IPS-NIHi11 (cell line): Measurements from ENCODE around the gene CCL4L2.
"Not testable (repeated sequence)": the region's sequence is repeated elsewhere in the genome, so short reads cannot be mapped to it uniquely, and the experiment has no call there.

Experiments used
- DNase-seq: peaks from one replicate; pipeline ENCODE4 v3.0.0; 2012; ENCODE audit warnings: mixed read lengths, low spot score

The CCL4L2 gene

DNA sequence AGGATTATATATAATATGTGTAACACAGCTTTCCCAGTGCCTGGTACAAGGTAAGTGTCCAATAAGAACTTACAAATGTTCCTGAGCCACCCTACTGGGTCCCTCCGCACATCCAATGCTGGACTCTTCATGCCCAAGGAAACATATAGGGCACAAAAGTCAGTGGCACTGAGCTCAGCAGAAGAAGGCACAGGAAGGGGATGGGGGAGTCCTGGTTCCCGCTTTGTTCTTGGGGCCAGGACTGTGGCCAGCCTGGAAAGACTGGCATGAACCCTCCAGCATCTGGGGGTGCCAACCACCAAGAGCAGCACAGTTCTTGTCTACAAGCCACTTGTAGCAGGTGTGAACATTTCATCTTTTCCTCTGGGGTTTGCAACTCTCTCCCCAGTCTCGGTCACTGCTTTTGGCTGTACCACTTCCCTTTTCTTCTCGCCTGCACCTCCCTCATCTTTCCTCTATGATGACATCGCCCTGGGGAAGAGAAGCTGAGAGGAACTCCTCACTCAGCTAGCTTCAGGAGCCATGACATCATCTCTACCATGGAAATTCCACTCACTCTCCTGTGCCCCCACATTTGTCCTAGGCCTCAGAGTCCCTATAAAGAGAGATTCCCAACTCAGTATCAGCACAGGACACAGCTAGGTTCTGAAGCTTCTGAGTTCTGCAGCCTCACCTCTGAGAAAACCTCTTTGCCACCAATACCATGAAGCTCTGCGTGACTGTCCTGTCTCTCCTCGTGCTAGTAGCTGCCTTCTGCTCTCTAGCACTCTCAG lies at the start of gene CCL4L2:
TSS of gene CCL4L2 (plus strand) at position 625 of the 773 bp plus-strand sequence.
- DNase-seq = not testable (repeated sequence)

- DNase-seq = not testable (repeated sequence)
These were observed 42.0 kb upstream of the CCL4L2 start for GRCh38 chr17:36168836-36169235.

DNA sequence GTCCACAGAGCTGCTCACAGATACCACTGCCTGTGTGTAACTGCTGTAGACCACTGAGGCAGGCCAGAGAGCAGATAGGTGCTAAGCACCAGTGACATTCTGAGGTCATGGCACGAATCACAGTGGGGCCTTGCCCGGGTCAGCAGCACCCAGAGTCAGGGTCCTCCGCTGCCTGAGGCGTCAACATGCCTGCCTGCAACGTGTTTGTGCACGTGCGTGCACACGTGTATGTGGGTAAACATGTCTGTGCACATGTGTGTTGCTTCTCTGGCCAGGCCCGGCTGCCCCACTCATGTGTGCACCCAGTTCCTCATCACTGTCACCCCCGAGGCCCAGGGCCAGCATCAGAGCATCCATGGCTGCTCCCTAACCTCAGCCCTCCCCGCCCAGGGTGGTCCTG lies 34.3 kb upstream of the CCL4L2 start, which contains the start of gene TBC1D3B:
TSS of gene TBC1D3B (minus strand) at position 101 of the 400 bp plus-strand sequence. CDS start 1,586 bp downstream, outside the sequence.
- not testable (repeated sequence) for DNase-seq

DNA sequence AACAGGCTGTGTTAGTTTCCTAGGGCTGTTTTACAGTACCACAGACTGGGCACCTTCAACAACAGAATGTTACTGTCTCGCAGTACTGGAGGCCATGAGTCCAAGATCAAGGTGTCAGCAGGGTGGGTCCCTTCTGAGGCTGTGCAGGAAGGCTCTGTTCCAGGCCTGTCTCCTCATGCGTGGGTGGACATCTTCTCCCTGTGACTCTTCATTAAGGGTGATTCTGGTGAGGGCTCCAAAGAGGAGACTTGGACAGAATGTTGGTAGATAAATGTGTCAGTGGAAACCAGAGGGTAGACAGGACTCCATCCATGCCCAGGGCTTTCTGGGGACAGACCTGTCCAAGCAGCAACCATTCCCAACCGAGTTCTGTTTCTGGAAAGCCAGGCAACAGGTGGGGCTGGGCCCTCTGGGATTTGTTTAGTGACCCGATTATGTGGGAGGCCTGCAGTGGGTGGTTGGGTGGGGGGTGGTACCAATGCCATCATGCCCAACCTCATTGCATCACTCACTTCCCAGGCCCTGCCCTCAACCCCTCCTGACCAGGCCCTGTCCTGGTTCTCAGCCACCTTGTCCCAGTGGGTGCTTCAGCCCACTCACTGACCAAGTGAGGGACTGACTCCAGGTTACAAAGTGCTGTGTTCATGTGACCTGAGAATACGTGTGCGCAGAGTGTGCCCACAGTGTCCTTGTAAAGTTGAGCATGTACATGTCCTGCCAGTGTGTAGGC lies 29.3 kb upstream of the CCL4L2 start:
- DNase-seq = not testable (repeated sequence)

DNA sequence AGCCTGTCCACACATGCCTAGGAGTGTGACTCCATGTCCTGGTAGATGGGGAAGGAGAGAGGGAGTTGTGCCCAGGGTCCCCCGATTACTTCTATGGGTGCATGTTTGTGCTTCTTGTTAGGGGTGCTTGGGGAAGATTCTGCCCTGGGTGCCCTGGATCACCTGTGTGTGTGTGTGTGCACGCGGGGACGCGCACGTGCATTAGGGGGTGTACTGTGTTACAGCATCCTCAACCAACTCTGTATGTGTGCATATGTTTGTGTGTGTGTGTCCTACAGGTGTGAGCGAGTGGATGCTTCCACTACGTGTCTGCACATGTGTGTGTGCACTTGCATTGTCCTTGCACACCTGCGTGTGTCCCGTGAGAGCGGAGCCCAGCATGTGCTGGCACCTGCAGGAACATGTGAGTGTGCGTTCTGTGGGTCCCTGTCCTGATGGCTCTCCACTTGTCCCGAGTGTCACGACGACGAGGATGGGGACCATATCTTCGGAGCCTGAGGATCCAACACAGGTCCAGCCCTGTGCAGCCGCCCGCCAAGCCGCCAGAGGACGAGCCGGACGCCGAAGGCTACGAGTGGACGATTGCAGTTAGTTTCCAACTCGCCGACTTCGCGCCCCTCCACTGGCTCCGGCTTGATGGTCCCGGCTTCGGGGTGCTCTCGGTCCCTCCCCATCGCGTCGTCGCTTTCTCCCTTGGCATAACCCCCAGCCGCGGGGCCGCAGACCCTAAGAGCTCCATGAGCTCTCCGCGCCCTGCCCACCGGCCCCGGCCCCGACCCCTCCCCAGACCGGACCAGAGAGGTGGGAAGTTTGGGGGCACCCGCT lies 28.5 kb upstream of the CCL4L2 start:
- no peak for DNase-seq

DNA sequence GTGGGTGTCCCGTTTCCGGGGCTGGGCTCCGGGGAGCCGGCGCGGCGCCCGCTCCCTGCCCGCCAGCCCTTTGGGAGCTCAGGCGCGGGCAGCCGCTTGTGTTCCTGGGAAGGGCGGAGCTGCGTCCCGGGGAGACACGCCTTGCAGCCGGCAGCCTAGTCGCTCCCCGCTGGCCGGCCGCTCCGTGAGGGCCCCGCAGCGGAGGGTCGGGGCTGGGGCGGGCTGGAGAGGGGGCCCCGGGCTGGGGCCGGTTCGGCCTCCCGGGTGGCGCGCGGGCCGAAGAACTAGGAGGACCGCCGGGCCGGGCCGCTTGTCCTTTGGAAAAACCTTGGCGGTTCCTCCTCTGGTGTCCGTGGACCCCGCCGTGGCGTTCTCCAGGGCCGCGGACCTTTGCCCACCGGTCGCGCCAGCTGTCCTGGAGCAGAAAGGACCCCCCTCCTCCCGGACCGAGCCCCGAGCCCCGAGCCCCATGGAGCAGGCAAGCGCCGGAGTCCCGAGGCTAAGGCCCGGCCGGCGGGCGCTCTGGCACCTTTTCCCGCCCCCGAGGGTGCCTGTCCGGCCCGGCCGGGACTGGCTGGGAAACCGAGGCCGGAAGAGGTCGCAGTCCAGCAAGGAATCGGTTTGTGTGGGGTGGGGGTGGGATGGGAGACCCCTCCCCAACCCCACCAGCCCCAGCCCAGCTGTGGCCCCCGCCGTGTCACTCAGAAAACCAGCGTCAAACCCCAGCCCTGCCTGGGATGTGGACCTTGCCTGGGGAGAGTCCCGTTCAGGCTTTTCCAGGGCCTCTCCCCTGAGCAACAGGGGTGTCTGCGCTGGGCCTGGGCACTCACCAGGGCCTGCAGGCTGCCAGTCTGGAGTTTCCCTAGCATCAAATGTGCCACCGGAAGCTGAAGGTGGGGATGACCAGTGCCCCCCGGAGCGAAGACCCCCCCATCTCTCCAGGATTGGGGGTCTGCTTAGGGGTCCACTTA lies 27.6 kb upstream of the CCL4L2 start:
- peak; percentile 96 for DNase-seq

GRCh38 chr17:36184023-36184765 lies 26.7 kb upstream of the CCL4L2 start:
- DNase-seq = no peak

DNA sequence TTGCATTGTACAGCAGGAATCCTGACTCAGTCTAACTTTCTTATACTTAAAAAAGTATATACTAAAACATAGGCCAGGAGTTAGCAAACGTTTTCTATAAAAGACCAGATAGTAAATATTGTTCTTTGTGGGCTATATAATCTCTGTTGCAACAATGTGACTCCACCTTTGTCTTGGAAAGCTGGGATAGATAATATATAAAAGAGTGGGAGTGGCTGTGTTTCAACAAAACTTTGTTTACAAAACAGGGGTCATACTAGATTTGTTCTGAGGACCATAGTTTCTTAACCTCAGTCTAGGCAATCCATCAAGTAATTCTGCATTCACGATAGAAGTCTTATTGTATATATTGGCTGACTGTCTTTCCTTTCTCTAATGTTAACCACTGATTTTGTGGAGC lies 25.4 kb upstream of the CCL4L2 start:
- DNase-seq = no peak

DNA sequence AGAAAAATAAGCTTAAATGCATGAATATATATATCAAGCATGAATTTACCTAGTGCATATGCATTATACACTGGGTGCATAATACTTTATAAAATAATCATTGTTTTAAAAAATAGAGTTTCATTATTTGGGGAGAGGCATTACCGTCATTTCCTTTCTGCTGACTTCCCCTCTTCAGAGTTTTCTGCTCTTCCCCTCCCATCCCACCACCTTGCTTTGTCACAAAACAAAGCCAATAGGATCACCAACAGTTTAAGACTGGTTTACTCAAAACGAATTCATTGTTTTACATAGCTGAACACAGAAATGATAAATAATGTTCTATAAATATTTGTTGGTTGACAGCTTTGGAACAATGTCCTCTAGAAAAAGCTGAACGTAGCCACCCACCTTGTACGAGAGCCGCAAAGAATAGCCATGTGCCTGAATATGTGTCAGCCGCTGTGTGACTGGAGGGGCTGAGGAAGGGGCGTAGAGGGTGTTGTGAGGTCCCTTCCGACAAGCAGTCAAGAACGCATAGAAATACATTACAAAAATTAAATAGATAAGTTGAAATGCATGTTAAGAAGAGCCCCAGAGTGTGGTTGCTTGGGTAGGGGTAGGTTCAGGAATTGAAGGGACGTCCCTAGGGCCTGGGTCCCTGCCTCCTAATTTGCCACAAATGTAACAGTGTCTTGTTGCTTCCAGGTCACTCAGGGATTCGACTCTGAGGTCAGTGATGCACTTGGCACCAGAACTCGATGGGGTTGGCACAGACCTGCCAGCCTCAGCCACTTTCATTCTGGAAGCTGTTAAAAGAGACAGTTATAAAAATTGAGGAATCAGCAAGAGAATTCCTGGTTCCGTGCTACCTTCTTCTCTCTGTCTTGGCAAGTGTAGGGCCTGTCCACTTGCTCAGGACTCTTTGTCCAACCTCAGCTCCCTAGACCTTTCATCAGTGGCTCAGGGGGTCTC lies 23.8 kb upstream of the CCL4L2 start:
- not testable (repeated sequence) for DNase-seq

- not testable (repeated sequence) for DNase-seq
These were observed 22.8 kb upstream of the CCL4L2 start for GRCh38 chr17:36187943-36188665.

- DNase-seq = no peak
These were observed 22.0 kb upstream of the CCL4L2 start for GRCh38 chr17:36188891-36189306.

- not testable (repeated sequence) for DNase-seq
These were observed 20.9 kb upstream of the CCL4L2 start for GRCh38 chr17:36189993-36190392.

GRCh38 chr17:36190549-36191330 lies 20.1 kb upstream of the CCL4L2 start:
- DNase-seq = not testable (repeated sequence)

- DNase-seq = no peak
These were observed 17.6 kb upstream of the CCL4L2 start for GRCh38 chr17:36193216-36193775.

DNA sequence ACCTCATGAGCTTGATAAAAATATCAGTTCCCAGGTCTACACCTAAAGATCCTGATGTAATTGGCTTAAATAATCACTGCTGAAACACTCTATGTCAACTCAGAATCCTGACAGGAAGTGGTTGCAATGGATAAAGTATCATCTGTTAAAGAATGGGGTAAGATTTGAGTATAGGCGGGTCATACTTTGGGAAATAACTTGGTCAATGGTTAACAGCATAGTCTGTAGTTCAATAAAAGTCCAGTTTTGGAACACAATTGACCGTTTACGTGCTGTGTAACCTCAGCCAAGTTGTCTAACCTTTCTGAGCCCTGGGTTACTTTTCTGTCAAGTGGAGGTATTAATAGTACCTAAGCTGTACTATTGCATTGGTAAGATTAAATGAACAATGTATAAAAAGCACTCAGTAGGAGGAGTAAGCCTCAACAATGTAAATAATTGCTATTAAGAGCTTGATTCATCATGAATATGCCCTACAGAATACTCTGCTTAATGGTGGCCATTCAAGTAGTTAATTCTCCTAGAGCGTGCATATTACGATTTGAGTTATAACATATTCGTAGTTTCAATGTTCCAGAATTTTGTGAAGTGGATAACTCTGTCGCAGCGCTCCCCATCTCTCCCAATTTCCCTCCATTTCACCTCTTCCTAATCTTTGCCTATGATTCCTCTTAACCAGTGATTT lies 16.6 kb upstream of the CCL4L2 start:
- not testable (repeated sequence) for DNase-seq

DNA sequence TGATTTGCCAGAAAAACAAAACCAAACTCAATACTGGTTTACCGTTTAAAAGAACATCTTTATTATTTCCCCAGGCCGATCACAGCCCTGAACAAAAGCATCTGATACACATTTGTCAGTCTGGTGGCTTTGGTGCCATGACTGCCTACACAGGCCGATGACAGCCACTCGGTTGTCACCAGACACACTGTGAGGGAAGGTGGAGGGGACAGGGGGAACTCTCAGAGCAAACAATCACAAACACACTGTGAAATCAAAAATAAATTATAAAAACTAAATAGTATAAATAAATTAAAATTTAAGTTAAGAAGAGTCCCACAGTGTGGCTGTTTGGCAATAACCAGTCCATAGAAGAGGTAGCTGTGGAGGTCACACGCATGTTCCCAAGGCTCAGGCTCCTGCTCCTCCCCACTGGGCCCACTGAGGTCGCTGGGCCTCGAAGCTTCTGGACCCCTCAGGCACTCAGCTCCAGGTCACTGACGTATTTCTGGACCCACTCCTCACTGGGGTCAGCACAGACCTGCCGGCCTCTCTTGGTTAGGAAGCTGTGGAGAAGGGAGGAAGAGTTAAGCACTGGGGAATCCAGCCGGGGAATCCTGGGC lies 15.9 kb upstream of the CCL4L2 start:
- DNase-seq = not testable (repeated sequence)
